Measurements from ENCODE around the gene ITGAE. TPM values are rescaled to one million over a fixed set of nuclear protein-coding genes. Genes with fewer than 3 reads are reported as not detected.
A peak's percentile ranks its signal among the peaks of the same experiment; 100 is the strongest.
"Not testable (repeated sequence)": the region's sequence is repeated elsewhere in the genome, so short reads cannot be mapped to it uniquely, and the experiment has no call there.

ITGAE gene
- total RNA-seq, 2 donors from 2014 or later = 15.7 to 20.5 TPM

DNA sequence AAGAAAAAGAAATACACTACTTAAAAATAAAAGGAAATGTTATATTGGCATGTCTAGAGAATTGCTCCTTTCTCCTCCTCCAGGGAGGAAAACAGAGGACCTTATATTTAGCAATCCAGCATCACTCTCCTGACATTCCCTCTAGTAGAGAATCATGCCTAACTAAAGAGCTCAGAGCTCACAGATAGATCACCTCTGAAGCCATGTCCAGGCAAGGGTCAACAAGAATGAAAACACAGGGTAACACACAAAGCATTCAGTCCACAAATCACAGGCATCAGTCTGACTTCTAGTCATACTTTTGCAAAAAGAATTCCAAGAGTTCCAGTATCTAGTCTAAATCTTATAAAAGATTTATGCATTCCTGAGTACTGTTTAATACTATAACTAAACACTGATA is 81.7 kb downstream of the ITGAE start:
- no peak for DNase-seq
- intact Hi-C loops (cut with DNase I) = no loop called here
- no peak for ATAC-seq

DNA sequence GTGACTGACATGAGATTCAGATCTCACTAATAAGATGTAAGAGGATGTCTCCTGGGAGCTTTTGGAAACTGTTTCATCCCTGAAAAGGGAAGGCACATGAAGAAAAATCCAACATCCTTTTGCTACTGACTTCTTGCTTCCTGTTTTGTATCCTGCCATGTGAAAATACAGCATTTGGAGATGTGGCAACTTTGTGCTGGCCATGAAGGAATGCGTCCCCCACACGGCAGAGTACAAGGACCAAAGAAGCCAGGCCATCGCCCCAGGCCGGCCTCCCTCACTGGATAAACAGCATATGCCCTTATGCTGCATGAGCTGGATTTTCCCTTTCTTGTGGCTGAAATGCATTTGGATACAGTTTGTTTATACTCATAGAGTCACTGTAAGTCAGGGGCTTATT is 82.8 kb downstream of the ITGAE start:
- intact Hi-C loops (cut with DNase I) = no loop called here
- ATAC-seq (no peak), DNase-seq (no peak)

DNA sequence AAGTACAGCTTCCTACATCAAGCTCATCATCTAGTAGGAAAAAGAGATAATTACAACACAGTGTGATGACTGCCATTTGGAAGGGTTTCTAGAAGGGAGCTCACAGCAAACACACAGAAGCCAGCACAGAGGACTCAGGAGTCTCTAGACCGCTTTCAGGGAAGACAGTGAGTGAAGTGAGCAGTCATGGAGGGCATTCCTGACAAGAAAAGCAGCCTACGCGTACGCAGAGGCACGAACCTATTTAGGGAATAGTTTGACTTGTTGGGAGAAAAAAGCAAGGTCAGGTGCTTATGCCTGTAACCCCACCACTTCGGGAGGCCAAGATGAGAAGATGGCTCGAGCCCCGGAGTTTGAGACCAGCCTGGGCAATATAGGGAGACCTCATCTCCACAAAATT is 85.7 kb downstream of the ITGAE start:
- DNase-seq = no peak
- intact Hi-C loops (cut with DNase I) = no loop called here
- ATAC-seq = no peak

DNA sequence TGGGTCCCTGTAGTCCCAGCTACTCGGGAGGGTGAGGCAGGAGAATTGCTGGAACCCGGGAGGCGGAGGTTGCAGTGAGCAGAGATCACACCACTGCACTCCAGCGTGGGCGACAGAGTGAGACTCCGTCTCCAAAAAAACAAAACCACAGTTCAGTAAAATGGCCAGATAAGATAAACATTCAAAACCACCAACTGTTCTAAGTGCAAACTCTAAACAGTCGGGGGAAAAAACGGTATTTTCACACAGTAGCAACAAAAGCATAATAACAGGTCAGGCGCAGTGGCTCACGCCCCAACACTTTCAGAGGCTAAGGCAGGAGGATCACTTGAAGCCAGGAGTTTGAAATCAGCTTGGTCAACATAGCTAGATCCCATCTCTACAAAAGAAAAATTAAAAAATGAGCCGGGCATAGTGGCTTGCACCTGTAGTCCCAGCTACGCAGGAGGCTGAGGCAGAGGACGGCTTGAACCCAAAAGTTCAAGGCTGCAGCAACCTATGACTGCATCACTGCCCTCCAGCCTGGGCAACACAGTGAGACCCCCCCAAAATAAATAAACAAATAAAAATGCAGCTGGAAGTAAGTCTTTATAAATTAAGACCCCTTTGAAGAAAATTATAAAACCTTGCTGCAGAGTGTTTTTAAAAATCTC is 88.1 kb downstream of the ITGAE start:
- no peak for DNase-seq
- intact Hi-C loops (cut with DNase I) = no loop called here
- no peak for ATAC-seq

DNA sequence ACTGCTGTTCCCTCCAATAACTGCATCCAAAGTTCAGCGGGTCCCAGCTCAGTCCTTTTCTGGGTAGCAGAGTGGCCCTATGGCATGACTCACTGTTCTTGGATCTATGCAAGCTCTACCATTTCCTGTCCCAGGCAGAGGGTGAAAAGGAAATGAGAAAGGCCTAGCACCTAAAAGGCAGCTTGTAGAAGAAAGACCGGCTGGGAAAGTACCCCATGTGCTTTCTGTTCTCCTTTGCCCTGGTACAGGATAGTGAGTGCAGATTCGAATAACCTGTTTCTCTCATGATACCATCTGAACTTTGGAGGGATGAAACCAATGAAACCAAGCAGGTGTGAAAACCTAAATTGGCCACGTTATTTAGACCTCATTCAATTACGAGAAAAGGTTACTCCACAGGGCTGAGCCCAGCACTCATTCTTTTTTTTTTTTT is 90.0 kb downstream of the ITGAE start:
- DNase-seq = no peak
- intact Hi-C loops (cut with DNase I) = no loop called here
- ATAC-seq = peak; percentile 66 to 80

DNA sequence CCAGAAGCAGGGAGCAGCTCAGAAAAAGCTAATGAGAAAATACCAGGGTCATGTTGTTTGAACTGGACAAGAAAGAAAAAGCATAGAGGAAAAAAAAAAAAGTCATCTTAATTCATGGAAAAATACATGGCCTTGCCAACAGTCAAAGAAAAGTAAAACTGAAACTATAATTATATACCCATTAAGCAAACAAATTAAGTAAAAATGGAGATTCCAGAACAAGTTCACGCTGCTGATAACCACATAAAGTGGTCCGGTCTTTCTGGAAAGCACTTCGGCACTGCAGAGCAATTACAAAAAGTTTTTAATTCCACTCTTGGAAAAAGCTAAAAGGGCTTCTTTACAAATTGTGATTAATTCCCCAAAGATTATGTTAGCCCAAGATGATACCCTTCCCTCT is 92.6 kb downstream of the ITGAE start:
- no peak for DNase-seq
- intact Hi-C loops (cut with DNase I) = no loop called here
- ATAC-seq = no peak

DNA sequence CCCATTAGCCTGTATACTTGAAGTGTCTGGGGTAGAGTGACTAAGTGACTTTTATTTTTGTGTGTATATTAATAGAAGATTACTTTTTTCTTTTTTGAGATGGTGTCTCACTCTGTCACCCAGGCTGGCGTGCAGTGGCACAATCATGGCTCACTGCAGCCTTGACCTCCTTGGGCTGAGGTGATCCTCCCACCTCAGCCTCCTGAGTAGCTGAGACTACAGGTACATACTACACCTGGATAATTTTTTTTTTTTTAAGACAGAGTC is 95.3 kb downstream of the ITGAE start:
- ATAC-seq = not testable (repeated sequence)

DNA sequence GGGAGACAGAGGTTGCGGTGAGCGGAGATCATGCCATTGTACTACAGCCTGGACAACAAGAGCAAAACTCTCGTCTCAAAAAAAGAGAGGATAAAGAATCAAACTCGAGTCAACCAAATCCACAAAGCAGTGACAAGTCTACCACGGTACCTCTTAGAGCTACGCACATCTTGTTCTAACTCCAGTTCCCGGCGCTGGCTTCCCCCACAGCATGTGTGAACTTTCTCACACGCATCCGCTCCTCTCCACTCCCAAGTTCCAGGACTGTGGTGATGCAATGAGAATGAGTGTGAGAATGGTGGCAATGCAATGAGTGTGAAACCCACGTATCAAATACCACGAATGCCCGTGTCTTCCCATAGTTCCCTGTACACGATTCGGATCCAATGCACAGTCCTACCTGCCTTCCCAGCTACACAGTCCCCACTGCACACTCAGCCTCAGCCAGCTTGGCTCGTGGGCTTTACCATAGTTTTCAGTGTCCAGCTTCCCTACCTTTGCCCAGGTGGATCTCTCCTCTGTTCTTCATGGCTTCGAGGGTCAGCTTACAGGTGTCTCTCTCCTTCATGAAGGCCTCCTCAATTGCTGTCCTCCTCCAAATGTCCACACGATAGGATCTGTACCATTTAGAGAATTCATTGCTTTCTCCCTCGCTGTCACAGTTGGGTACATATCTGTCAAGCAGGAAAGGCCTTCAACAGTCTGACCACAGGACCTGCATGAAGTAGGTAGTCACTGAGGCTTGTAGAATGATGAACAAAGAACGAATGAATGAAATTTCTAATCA is 95.9 kb downstream of the ITGAE start:
- DNase-seq (no peak), ATAC-seq (no peak)
- intact Hi-C loops (cut with DNase I) = no loop called here

More for the DNA sequence above, 95.3 kb downstream of the ITGAE start:
- intact Hi-C loops (cut with DNase I); DNase-seq: not testable (repeated sequence)

DNA sequence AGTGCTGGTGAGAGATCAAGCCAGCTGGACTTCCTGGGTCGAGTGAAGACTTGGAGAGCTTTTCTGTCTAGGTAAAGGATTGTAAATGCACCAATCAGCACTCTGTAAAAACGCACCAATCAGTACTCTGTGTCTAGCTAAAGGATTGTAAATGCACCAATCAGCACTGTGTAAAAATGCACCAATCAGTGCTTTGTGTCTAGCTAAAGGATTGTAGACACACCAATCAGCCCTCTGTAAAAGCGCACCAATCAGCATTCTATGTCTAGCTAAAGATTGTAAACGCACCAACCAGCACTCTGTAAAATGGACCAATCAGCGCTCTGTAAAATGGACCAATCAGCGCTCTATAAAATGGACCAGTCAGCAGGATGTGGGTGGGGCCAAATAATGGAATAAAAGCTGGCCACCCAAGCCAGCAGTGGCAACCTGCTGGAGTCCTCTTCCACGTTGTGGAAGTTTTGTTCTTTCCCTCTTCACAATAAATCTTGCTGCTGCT is 98.9 kb downstream of the ITGAE start:
- DNase-seq; intact Hi-C loops (cut with DNase I); ATAC-seq: not testable (repeated sequence)

DNA sequence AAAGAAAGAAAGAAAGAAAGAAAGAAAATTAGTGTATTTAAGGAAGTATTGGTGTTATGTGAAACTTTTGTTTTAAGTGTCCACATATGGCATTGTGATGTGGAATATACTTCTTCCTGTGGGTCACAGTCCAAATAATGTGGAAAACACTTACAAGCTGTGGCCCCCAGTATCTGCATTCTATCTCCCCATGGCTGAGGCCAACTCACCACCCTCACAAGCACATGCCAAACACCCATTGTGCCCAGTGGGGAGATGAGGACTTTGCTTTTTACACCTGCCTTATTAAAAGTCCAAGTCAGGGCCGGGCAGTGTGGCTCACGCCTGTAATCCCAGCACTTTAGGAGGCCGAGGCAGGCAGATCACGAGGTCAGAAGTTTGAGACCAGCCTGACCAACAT is 101.0 kb downstream of the ITGAE start:
- no peak for DNase-seq
- intact Hi-C loops (cut with DNase I) = no loop called here
- ATAC-seq = no peak

DNA sequence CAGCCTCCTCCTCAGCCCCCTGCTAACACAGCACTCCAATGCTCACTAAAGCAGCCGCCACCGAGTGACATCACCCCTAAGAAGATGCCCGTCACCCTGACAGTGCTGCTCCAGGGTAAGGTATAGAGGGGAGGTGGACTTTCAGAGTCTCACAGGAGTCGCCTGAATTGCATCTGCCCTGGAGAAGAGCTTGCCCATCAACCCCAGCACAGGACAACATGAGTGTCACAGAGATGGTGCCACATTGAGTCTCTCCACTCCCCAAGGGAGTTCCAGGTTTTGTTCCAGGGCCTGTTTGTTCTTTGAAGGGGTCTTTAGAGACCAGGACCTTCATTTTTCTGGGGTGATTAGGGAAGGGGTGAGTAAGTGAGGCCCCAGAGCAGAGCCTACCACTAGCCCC is 102.8 kb downstream of the ITGAE start:
- DNase-seq (no peak), ATAC-seq (no peak)
- intact Hi-C loops (cut with DNase I) = no loop called here

DNA sequence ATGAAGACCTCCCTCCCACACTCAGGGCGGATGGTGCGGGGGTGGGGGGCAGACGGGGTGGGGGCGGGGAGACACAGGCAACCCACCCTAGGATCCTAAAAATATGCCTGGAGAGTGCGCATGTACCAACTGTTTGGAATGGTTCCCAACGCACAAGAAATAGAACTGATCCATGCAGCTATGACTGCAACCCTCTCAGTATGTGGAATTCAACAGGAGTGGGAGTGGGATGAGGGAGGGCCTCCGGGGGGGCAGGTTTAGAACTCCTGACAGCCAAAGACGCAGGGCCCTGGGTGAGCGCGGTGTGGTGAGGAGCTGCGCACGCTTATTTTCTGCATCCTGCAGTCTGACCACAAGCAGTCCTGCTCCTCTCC is 103.9 kb downstream of the ITGAE start:
- ATAC-seq (peak in 1 of 2 donors; percentile 5), DNase-seq (no peak)
- intact Hi-C loops (cut with DNase I) = no loop called here

DNA sequence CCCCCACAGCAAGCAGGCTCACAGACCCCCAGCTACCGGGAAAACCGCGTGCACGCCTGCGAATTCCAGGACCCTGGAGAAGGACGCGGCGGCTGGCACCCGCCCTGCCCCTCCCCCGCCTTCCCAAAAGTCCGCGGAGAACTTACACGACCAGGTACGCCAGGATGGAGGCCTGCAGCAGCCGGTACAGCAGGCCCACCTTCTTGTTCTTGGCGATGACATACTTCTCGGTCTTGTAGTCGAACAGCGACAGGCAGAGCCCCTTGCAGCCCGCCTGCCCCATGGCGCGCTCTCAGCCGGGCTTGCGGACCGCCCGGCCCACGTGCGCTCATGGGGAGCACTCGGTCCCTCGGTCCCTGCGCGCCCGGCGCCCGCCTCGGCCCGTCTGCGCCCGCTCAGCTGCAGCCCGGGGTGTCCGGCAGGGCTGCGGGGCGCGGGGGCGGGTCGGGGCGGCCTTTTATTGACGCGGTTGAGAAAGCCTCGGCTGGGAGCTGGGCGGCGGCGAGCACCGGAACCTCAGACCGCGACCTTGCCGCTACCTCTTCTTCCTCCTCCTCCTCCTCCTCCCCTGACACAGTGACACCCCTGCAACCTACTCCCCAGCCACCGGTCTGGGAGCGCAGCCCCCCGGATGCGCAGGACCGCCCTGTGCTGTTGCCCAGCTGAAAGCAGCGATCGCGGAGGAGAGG is 105.1 kb downstream of the ITGAE start, which contains the start of gene P2RX5:
TSS of gene P2RX5 (minus strand) at position 433 of the 689 bp plus-strand sequence. CDS start at position 283, 150 bp downstream.
- ATAC-seq (peak; percentile 49 to 66), DNase-seq (no peak)
- intact Hi-C loops (cut with DNase I) = no loop called here

DNA sequence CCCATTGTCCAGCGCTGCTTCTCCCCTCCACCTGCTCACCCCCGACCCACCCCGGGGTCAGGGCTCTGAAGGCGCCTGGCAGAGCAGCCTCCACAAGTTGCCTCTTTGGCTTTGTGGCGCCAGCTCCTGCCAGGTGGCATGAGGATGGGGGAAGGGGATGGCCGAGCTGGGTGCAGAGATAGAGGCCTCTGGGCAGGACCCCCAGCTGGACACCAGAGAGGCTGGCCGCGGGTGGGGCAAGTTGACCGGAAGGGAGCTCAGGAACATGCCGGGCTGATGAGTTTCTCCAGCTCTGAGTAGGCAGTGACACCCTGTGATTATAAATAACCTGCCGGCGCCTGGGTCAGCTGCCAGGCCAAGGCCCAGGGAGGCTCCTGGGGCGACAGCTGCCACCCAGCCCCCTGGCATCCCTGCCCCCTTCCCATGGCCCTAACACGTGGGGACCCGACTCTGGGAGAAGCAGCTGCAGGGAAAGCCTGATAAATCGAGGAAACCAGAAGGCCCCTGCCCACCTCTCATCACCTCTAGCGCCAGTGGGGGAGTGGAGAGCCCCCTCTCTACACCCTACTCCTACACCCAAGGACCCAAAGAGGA is 105.8 kb downstream of the ITGAE start:
- ATAC-seq (peak; percentile 86 to 88), DNase-seq (peak; percentile 62)
- intact Hi-C loops (cut with DNase I) = no loop called here

DNA sequence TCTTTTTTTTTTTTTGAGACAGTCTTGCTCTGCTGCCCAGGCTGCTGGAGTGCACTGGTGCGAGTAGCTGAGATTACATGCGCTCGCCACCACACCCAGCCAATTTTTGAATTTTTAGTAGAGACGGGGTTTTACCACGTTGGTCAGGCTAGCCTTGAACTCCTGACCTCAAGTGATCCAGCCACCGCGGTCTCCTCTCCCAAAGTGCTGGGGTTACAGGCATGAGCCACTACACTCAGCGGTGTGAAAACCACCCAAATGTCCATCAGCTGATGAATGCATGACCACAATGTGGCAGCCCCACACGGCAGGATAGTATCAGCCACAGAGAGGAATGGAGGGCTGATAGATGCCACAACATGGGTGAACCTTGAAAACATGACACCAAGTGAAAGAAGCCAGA is 107.2 kb downstream of the ITGAE start:
- DNase-seq (no peak), ATAC-seq (no peak)
- intact Hi-C loops (cut with DNase I) = no loop called here

DNA sequence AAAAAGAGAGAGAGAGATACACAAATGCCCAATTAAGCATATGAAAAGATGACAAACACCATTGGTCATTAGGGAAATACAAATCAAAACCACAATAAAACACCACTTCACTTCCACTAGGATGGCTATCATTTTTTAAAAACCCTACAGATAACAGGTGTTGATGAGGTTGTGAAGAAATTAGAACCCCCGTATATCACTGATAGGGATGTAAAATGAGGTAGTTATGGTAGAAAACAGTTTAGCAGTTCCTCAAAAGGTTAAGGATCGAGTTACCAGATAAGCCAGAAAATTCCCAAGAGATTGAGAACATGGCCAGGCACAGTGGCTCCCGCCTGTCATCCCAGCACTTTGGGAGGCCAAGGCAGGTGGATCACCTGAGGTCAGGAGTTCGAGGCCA is 107.8 kb downstream of the ITGAE start:
- intact Hi-C loops (cut with DNase I) = no loop called here
- ATAC-seq = no peak
- DNase-seq = no peak

DNA sequence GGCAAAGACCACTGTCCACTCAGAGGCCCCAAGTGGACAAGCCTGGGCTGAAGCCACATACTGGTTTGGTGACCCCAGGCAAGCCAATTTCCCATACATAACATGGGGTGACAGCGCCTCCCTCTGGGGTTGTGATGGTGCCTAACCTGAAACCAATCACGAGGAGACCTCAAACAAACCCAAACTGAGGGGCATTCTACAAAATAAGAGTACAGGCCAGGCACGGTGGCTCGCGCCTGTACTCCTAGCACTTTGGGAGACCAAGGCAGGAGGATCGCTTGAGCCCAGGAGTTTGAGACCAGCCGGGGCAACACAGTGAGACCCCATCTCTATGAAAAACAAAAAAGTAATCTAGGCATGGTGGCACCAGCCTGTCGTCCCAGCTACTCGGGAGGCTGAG is 108.6 kb downstream of the ITGAE start:
- DNase-seq (no peak), ATAC-seq (no peak)
- intact Hi-C loops (cut with DNase I) = no loop called here

DNA sequence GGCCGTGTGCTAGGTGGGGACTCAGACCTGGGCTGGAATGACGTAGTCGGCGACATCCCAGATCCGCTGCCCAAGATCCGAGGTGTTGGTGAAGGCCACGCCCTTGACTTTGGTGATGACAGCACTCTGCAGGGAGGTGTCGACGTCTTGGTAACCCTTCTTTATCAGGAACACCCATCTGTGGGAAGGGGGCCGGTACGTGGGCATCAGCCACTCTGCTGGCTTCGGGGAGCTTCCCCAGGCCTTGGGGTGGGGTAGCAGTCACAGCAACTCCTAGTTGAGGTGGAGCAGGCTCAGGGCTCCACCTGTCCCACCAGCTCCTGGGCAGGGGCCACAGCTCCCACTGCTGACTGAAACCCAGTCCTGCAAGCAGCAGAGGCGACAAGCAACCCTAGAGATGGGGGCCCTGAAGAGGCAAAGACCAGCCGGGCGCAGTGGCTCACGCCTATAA is 109.3 kb downstream of the ITGAE start:
- intact Hi-C loops (cut with DNase I) = no loop called here

DNA sequence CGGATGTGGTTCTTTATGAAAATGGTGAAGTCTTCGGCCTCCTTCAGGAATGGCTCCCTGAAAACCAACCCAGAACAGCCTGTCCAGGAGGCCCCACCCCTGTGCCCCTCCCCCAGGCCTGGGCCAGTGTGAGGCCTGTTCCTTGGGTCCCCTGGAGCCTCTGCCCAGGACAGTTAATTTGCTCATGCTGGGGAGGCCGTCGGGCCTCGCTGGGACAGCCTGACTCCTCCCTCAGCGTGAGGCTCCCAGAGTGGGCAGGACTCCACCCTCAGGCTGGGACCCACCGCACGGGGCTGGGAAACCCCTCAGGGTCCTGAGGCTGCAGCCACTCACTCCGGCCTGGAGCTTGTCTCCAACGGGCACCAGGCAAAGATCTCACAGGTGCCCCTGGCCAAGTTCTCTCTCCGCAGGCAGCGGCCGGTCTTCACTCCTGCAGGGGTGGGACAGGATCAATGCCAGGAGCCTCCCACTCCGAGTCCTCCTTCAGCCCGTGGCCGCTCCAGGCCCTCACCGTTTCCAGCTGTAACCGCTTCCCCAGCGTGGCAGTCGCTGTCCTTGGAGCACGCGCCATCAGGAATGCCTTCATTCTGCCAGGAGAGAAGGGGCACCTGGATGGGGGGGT is 110.8 kb downstream of the ITGAE start:
- DNase-seq = no peak
- intact Hi-C loops (cut with DNase I) = no loop called here
- ATAC-seq = no peak

More for the DNA sequence above, 109.3 kb downstream of the ITGAE start:
- ATAC-seq = no peak
- no peak for DNase-seq

Measured in left cardiac atrium (tissue), 4 donors.